ENCODE measurements around the gene MOCOS.

The MOCOS gene

DNA sequence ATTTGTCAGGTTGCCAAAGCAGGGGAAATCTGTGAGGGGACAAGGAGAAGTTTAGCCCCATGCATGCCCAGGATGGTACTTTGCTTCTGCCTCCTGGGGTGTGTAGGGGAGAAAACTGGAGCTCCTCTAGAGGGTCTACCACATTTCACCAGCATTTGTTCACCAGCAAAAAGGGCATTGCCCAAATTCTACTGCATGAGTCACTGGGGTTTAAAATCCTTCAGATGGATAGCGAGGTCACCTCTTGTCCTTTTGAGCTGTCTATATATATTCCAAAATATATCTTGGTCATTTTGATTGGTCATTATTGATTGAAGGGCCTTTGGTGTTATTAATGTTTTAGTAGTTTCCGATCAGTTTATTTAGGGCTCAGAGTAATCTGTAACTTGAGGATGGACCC lies 128.9 kb downstream of the MOCOS start:
- Histone ChIP-seq H3K27ac (no peak overlapping the region), H3K4me3 (ENCODE audit: low read depth in 1 of 2, low read length in 1 of 2) (no peak overlapping the region), H3K9me3 (no peaks in the 10 kb centered on the region), H3K4me1 (ENCODE audit: control insufficient read depth in 1 of 2, insufficient read depth in 1 of 2, low read depth in 1 of 2, low read length in 1 of 2) (no peaks in the 10 kb centered on the region), H3K36me3 (no peaks in the 10 kb centered on the region), H3K27me3 (peaks cover 6% of the 10 kb centered on the region)
- TF ChIP-seq, protein P1, sequence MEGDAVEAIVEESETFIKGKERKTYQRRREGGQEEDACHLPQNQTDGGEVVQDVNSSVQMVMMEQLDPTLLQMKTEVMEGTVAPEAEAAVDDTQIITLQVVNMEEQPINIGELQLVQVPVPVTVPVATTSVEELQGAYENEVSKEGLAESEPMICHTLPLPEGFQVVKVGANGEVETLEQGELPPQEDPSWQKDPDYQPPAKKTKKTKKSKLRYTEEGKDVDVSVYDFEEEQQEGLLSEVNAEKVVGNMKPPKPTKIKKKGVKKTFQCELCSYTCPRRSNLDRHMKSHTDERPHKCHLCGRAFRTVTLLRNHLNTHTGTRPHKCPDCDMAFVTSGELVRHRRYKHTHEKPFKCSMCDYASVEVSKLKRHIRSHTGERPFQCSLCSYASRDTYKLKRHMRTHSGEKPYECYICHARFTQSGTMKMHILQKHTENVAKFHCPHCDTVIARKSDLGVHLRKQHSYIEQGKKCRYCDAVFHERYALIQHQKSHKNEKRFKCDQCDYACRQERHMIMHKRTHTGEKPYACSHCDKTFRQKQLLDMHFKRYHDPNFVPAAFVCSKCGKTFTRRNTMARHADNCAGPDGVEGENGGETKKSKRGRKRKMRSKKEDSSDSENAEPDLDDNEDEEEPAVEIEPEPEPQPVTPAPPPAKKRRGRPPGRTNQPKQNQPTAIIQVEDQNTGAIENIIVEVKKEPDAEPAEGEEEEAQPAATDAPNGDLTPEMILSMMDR (IDR thresholded peaks at IDR 0.05), result no peak

Data from neutrophil (primary cell).